DND-41 (cell line): ENCODE results near the gene IL36B.

Experiments used
- CTCF ChIP-seq: IDR thresholded peaks from 2 replicates; pipeline ENCODE4 v1.5.1; 2012; ENCODE audit warnings: borderline replicate concordance, low read length, moderate library complexity, mild to moderate bottlenecking; ENCODE audit not compliant: poor library complexity, severe bottlenecking; ENCODE audit errors: extremely low read depth
- EZH2 ChIP-seq: IDR thresholded peaks from 3 replicates; pipeline ENCODE4 v1.6.1; 2012; ENCODE audit warnings: borderline replicate concordance, low read depth, mild to moderate bottlenecking, moderate library complexity, low read length, inconsistent platforms; ENCODE audit not compliant: severe bottlenecking

DNA sequence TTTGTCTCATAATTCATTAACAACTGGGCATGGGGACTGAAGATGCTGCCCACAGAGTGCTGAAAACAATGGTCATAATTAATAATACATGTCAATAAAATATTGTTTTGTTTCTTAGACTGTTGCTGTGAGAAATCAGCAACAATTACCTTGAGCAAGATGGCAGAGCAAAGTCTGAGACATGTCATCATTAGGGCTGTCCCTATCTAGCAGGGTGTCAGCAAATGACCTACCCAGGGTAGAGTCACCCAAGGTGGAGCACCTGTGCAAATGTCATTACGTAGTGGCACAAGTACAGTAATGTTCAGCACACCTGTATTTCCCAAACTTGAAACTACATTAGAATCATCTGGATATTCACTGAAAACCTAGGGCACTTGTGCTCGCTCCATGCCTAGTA, 58.0 kb downstream of the IL36B start:
- TF ChIP-seq CTCF (no peak), EZH2 (no peak)
